ENCODE results near the gene ICA1L. TPM values are rescaled to one million over a fixed set of nuclear protein-coding genes. Genes with fewer than 3 reads are reported as not detected.
A peak's percentile ranks its signal among the peaks of the same experiment; 100 is the strongest.

ICA1L gene
- total RNA-seq, 1 experiment from 2014 or later, result 4.5 TPM

DNA sequence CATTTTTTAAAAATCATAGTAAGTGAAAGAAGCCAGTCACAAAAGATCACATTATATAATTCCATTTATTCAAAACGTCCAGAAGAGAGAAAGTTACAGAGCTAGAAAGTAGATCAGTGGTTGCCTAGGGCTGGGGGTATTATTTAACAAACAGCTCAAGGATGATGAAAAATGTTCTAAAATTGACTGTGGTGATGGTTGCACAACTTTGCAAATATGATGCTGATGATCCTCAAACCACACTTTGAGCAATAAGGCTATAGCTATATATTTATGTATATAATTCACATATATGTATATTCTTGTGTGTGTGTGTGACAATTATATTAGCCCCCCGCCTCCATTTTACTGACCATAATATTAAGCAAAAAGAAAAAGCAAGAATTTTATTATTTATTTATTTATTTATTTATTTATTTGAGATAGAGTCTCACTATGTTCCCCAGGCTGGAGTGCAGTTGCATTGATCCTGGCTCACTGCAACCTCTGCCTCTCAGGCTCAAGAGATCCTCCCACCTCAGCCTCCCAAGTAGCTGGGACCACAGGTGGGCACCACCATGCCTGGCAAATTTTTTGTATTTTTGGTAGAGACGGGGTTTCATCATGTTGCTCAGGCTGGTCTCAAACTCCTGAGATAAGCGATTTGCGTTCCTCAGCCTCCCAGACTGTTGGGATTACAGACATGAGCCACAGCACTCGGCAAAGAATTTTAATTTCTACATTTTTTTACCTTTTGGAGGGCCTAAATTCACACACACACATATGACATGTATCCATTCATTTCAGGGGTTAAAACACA, 38.0 kb upstream of the ICA1L start:
- Histone ChIP-seq H3K4me1 (ENCODE audit: insufficient read depth, low read length) (no peaks in the 10 kb centered on the region), H2BK15ac (ENCODE audit: low read depth, low read length) (no peak overlapping the region), H2BK20ac (ENCODE audit: low read depth, low read length, poor library complexity, severe bottlenecking) (no peak overlapping the region), H3K56ac (ENCODE audit: insufficient read length, low read depth, low read length) (no peak overlapping the region), H2AFZ (ENCODE audit: low read length) (no peak overlapping the region), H2BK12ac (ENCODE audit: insufficient read length, low read depth, low read length) (no peak overlapping the region), H3K27ac (ENCODE audit: insufficient read length, low read depth, low read length) (no peak overlapping the region), H3K18ac (ENCODE audit: insufficient read length, low read depth, low read length) (no peak overlapping the region), H3T11ph (ENCODE audit: low read length) (no peak overlapping the region), H3K4me2 (ENCODE audit: insufficient read depth, insufficient read length, low read length) (peak overlapping the region; percentile 35), H3K14ac (ENCODE audit: insufficient read depth, low read length) (no peak overlapping the region), H4K8ac (replicated peaks; ENCODE audit: insufficient read length, low read depth, low read length) (no peak overlapping the region), H4K5ac (ENCODE audit: insufficient read length, low read depth, low read length) (no peak overlapping the region), H3K4ac (ENCODE audit: low read depth, low read length) (no peak overlapping the region), H3K23me2 (ENCODE audit: insufficient read length, low read depth, low read length, poor library complexity, severe bottlenecking) (no peaks in the 10 kb centered on the region), H2BK120ac (ENCODE audit: low read depth, low read length, poor library complexity, severe bottlenecking) (no peak overlapping the region), H3K9ac (ENCODE audit: extremely low read depth, insufficient read length, low read length) (no peak overlapping the region), H3K23ac (ENCODE audit: insufficient read length, low read depth, low read length) (no peak overlapping the region), H3K79me1 (ENCODE audit: insufficient read depth, low read depth, low read length, poor library complexity, severe bottlenecking) (peaks cover 5% of the 10 kb centered on the region), H3K79me2 (ENCODE audit: insufficient read depth, low read length) (peaks cover 32% of the 10 kb centered on the region; the same call in 1 of the 2 replicates), H2BK5ac (ENCODE audit: insufficient read length, low read length) (no peak overlapping the region), H4K20me1 (ENCODE audit: control insufficient read depth, insufficient read depth, insufficient read length) (no peaks in the 10 kb centered on the region), H3K9me3 (ENCODE audit: control insufficient read depth, low read depth, low read length) (no peaks in the 10 kb centered on the region), H3K27me3 (ENCODE audit: insufficient read depth, low read length) (no peaks in the 10 kb centered on the region), H2AK5ac (ENCODE audit: insufficient read length, low read length) (no peak overlapping the region), H4K91ac (ENCODE audit: insufficient read length, low read depth, low read length) (no peak overlapping the region)
- no peak for DNase-seq
- H3K36me3 Mint-ChIP-seq (ENCODE audit: insufficient read depth in 1 of 3, low read depth in 3 of 3), result peaks cover 36 to 45% (median 38%) of the 10 kb centered on the region in 3 experiments
- peaks cover 14 to 18% of the 10 kb centered on the region in 2 experiments; a peak in 3 of 4 replicates for H3K4me1 Mint-ChIP-seq
- WGBS (ENCODE audit: extremely low coverage, insufficient read length, low lambda C conversion rate), result no CpG with 5 or more reads among the region's 6 CpGs
- peak overlapping the region in 2 of 3 experiments; percentile 23 to 74; a peak in 3 of 7 replicates for H3K27ac Mint-ChIP-seq
- peaks cover 3 to 8% of the 10 kb centered on the region in 2 experiments; a peak in 4 of 5 replicates for H3K9me3 Mint-ChIP-seq
- TF ChIP-seq, protein P1, sequence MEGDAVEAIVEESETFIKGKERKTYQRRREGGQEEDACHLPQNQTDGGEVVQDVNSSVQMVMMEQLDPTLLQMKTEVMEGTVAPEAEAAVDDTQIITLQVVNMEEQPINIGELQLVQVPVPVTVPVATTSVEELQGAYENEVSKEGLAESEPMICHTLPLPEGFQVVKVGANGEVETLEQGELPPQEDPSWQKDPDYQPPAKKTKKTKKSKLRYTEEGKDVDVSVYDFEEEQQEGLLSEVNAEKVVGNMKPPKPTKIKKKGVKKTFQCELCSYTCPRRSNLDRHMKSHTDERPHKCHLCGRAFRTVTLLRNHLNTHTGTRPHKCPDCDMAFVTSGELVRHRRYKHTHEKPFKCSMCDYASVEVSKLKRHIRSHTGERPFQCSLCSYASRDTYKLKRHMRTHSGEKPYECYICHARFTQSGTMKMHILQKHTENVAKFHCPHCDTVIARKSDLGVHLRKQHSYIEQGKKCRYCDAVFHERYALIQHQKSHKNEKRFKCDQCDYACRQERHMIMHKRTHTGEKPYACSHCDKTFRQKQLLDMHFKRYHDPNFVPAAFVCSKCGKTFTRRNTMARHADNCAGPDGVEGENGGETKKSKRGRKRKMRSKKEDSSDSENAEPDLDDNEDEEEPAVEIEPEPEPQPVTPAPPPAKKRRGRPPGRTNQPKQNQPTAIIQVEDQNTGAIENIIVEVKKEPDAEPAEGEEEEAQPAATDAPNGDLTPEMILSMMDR (conservative IDR thresholded peaks at IDR 0.05), result no peak
- H3K27me3 Mint-ChIP-seq (ENCODE audit: low read depth), result no peaks in the 10 kb centered on the region
- H3K4me3 Mint-ChIP-seq, result peak overlapping the region; percentile 99 to 100
